Activated naive CD4-positive, alpha-beta T cell treated with anti-CD3 and anti-CD28 coated beads for 36 hours (primary cell): ENCODE measurements around the gene ADD1. TPM values are rescaled to one million over a fixed set of nuclear protein-coding genes. Genes with fewer than 3 reads are reported as not detected.
"Not testable (repeated sequence)": the region's sequence is repeated elsewhere in the genome, so short reads cannot be mapped to it uniquely, and the experiment has no call there.

Experiments
- CTCF ChIA-PET: fragments of 350-600 bp; sonication (Branson Sonifier 250); formaldehyde crosslinking; loops from one replicate; lab custom pipeline; 2021; ENCODE audit warnings: antibody characterized with exemption; lab: Charles Lee
- DNase-seq: peaks from one replicate; pipeline ENCODE4 v3.0.0-alpha.2; 2020
- H3K27ac Mint-ChIP-seq: one replicate; pipeline ENCODE4 v1.8.0; 2021; ENCODE audit warnings: mild to moderate bottlenecking, mixed read lengths
- H3K27me3 Mint-ChIP-seq: one replicate; pipeline ENCODE4 v1.8.0; 2021; ENCODE audit warnings: low read depth, mixed read lengths
- H3K36me3 Mint-ChIP-seq: one replicate; pipeline ENCODE4 v1.8.0; 2021; ENCODE audit warnings: low read depth, mixed read lengths
- H3K4me1 Mint-ChIP-seq: one replicate; pipeline ENCODE4 v1.8.0; 2021; ENCODE audit warnings: low read depth, mixed read lengths
- H3K4me3 Mint-ChIP-seq: one replicate; pipeline ENCODE4 v1.8.0; 2021; ENCODE audit warnings: mild to moderate bottlenecking, moderate library complexity, mixed read lengths
- H3K9me3 Mint-ChIP-seq: one replicate; pipeline ENCODE4 v1.8.0; 2021; ENCODE audit warnings: mixed read lengths
- intact Hi-C: fragments of 100-400 bp; cut with micrococcal nuclease; formaldehyde crosslinking; loops from one replicate; pipeline ENCODE4 v1.15.1; 2023
- total RNA-seq, 2 experiments: library from RNA; stranded (reverse); gene quantifications; one replicate each; pipeline ENCODE4 v1.2.3, GENCODE V29; 2021

Gene ADD1
- total RNA-seq, 2 experiments from 2014 or later, result 165 TPM

DNA sequence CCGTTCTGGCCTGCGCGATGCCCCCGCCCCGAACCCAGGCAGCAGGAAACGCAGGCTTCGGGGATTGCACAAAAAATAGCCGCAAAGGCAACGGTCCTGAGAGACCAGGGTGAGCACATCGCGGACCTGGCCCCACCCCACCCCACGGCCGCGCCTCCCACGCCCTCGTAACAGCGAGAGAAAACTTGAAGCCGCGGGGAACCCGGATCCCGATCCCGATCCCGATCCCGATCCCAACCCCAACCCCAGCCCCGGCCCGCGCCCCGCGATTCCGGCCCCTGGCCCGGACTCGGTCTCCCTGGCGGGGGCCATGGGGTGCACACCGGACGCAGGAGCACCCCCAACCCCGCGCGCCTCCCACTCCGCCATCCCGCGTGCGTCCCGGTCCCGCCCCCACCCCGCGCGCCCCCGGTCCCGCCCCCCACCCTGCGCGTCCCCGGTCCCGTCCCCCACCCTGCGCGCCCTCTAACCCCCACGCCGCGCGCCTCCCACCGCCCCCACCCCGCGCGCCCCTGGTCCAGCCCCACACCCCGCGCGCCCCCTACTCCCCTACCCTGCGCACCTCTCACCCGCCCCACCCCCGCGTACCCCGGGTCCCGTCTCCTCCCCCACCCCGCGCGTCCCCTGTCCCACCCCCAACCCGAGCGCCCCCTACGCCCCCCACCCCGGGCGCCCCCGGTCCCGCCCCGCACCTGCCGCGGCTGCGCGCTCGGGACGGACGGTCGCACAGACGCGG is 90.6 kb downstream of the ADD1 start:
- CTCF ChIA-PET, result interaction anchor here (0.6 to 4.9 kb wide), 2 partner anchors 21 to 680 kb away, joined by 4 to 53 read pairs; no protein-coding TSS in a partner anchor
- H3K36me3 Mint-ChIP-seq, result peaks cover 27% of the 10 kb centered on the region
- peaks cover 52% of the 10 kb centered on the region for H3K4me1 Mint-ChIP-seq
- H3K9me3 Mint-ChIP-seq, result no peaks in the 10 kb centered on the region
- intact Hi-C loops, result loop anchor here (10.0 kb wide), 2 partner anchors 469 to 519 kb away; partner anchors contain the start of genes CFAP99, RNF4 and ZFYVE28
- H3K4me3 Mint-ChIP-seq, result peak overlapping the region; percentile 89
- peak; percentile 35 for DNase-seq
- H3K27me3 Mint-ChIP-seq, result no peaks in the 10 kb centered on the region
- no peak overlapping the region for H3K27ac Mint-ChIP-seq

GRCh38 chr4:2934813-2935761 is 91.4 kb downstream of the ADD1 start:
- H3K9me3 Mint-ChIP-seq, result no peaks in the 10 kb centered on the region
- peaks cover 29% of the 10 kb centered on the region for H3K36me3 Mint-ChIP-seq
- no peaks in the 10 kb centered on the region for H3K27me3 Mint-ChIP-seq
- peak; percentile 97 for DNase-seq
- CTCF ChIA-PET, result interaction anchor here (0.6 to 4.9 kb wide), 12 partner anchors 10 to 681 kb away, joined by 3 to 53 read pairs (median 3); no protein-coding TSS in a partner anchor
- H3K4me1 Mint-ChIP-seq, result peaks cover 57% of the 10 kb centered on the region
- intact Hi-C loops, result loop anchor here (1.0 to 10.0 kb wide), 4 partner anchors 91 to 520 kb away; partner anchors contain the start of genes CFAP99, FAM193A, RNF4 and ZFYVE28
- H3K4me3 Mint-ChIP-seq, result peak overlapping the region; percentile 89
- H3K27ac Mint-ChIP-seq, result peak overlapping the region; percentile 96

DNA sequence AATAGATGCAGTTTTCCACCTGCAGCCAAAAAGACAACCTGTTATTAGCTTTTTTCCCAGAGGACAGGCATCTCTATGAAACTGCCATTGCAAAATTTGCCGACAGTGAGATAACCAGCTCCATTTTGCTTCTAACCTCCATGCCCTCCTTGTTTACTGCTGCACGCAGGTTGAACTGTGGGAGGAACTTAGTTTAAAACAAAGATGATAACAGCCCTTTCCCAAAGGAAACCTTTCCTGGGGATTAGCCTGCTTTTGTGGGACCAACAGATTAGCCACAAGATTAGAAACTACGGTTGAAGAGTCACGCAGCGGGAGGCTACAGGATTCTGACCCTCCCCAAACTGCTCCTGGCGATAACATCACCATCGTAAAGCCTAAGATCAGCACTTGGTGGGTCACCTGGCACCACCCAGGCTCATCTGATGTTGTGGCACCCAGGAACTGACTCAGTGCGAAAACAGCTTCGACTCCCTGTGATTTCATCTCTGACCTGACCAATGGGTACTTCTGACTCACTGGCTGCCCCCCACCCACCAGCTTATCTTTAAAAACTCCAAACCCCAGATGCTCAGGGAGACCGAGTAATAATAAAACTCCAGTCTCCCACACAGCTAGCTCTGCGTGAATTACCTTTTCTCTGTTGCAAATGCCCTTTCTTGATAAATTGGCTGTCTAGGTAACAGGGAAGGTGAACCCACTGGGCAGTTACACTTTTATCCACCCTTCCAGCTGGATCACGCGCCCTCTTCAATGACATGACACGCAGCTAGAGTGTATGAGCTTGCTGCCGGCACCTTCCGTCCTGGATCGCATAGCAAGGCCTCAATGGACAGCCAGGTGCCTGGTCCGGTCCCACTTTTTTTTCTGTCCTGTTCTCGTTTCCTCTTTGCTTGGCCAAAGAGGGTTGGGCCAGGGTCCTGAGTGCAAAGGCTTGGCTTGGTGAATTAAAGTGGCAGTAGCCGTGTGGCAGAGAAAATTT is 92.4 kb downstream of the ADD1 start:
- peaks cover 58% of the 10 kb centered on the region for H3K4me1 Mint-ChIP-seq
- DNase-seq, result peak; percentile 84

GRCh38 chr4:2936773-2937145 is 93.1 kb downstream of the ADD1 start:
- Mint-ChIP-seq H3K36me3 (peaks cover 30% of the 10 kb centered on the region), H3K9me3 (no peaks in the 10 kb centered on the region), H3K27me3 (no peaks in the 10 kb centered on the region), H3K4me1 (peaks cover 56% of the 10 kb centered on the region), H3K4me3 (peak overlapping the region; percentile 89), H3K27ac (peak overlapping the region; percentile 96)
- peak; percentile 73 for DNase-seq
- CTCF ChIA-PET, result interaction anchor here (1.4 to 4.9 kb wide), 3 partner anchors 12 to 18 kb away, joined by 3 to 53 read pairs (median 3); no protein-coding TSS in a partner anchor
- intact Hi-C loops, result loop anchor here (1.0 to 10.0 kb wide), 7 partner anchors 18 to 522 kb away; partner anchors contain the start of genes CFAP99, FAM193A, RNF4 and ZFYVE28

More for the DNA sequence above, 92.4 kb downstream of the ADD1 start:
- peaks cover 32% of the 10 kb centered on the region for H3K36me3 Mint-ChIP-seq
- H3K27ac Mint-ChIP-seq, result peak overlapping the region; percentile 96
- H3K9me3 Mint-ChIP-seq, result no peaks in the 10 kb centered on the region
- intact Hi-C loops, result loop anchor here (1.0 to 10.0 kb wide), 8 partner anchors 18 to 521 kb away; partner anchors contain the start of genes CFAP99, FAM193A, RNF4 and ZFYVE28
- CTCF ChIA-PET, result interaction anchor here (0.7 to 4.9 kb wide), 11 partner anchors 11 to 172 kb away, joined by 3 to 53 read pairs (median 3); no protein-coding TSS in a partner anchor
- no peaks in the 10 kb centered on the region for H3K27me3 Mint-ChIP-seq
- peak overlapping the region; percentile 89 for H3K4me3 Mint-ChIP-seq

- CTCF ChIA-PET, result interaction anchor here (4.9 kb wide), 1 partner anchor 17 kb away, joined by 53 read pairs; no protein-coding TSS in a partner anchor
- H3K36me3 Mint-ChIP-seq, result peaks cover 34% of the 10 kb centered on the region
- intact Hi-C loops, result loop anchor here (5.0 to 10.0 kb wide), 3 partner anchors 400 to 523 kb away; partner anchors contain the start of genes CFAP99, FAM193A, RNF4 and ZFYVE28
Measured at GRCh38 chr4:2937146-2937857, 93.7 kb downstream of the ADD1 start.

GRCh38 chr4:2937986-2938385 is 94.3 kb downstream of the ADD1 start:
- no peaks in the 10 kb centered on the region for H3K9me3 Mint-ChIP-seq
- peaks cover 44% of the 10 kb centered on the region for H3K4me1 Mint-ChIP-seq
- intact Hi-C loops, result loop anchor here (5.0 to 10.0 kb wide), 3 partner anchors 401 to 523 kb away; partner anchors contain the start of genes CFAP99, FAM193A, RNF4 and ZFYVE28
- no peak for DNase-seq
- H3K4me3 Mint-ChIP-seq, result no peak overlapping the region
- CTCF ChIA-PET, result interaction anchor here (4.9 kb wide), 1 partner anchor 17 kb away, joined by 53 read pairs; no protein-coding TSS in a partner anchor
- H3K27ac Mint-ChIP-seq, result peak overlapping the region; percentile 96
- no peaks in the 10 kb centered on the region for H3K27me3 Mint-ChIP-seq
- H3K36me3 Mint-ChIP-seq, result peaks cover 38% of the 10 kb centered on the region

More at GRCh38 chr4:2937146-2937857, 93.7 kb downstream of the ADD1 start:
- Mint-ChIP-seq H3K4me1 (peaks cover 51% of the 10 kb centered on the region), H3K9me3 (no peaks in the 10 kb centered on the region), H3K4me3 (peak overlapping the region; percentile 89), H3K27me3 (no peaks in the 10 kb centered on the region), H3K27ac (peak overlapping the region; percentile 96)
- DNase-seq, result no peak

DNA sequence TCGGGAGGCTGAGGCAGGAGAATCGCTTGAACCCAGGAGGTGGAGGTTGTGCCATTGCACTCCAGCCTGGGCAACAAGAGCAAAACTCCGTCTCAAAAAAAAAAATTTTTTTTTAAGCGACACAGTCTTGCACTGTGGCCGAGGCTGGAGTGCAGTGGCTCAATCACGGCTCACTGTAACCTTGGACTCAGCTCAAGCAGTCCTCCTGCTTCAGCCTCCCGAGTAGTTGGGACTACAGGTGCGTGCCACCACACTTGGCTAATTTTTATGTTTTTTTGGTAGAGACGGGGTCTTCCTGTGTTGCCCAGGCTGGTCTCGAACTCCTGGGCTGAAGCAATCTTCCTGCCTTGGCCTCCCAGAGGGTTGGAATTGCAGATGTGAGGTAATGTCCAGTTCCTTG is 94.8 kb downstream of the ADD1 start:
- peaks cover 40% of the 10 kb centered on the region for H3K4me1 Mint-ChIP-seq
- not testable (repeated sequence) for H3K9me3 Mint-ChIP-seq
- CTCF ChIA-PET, result interaction anchor here (4.9 kb wide), 1 partner anchor 16 kb away, joined by 53 read pairs; no protein-coding TSS in a partner anchor

DNA sequence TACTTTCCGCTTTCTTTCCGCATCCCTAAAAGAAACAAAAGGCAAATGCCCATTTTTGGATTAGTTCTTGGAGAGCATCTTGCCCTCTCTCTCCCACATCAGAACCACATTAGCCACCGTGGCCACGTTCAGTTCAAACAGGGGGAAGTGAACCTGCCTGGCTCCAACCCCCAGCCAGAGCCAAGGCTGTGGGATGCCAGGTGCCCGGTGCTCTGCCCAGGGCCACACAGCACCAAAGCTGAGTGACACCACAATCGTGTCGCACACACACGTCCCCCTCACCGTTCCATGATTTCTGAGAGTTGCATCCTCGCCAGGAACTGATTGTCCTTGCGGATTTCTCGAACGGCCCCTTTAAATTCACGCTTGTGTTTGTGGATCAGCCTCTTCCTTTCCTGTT is 95.3 kb downstream of the ADD1 start:
- Mint-ChIP-seq H3K4me1 (peaks cover 39% of the 10 kb centered on the region), H3K27me3 (no peaks in the 10 kb centered on the region), H3K27ac (peak overlapping the region; percentile 72), H3K4me3 (no peak overlapping the region), H3K36me3 (peaks cover 40% of the 10 kb centered on the region), H3K9me3 (no peaks in the 10 kb centered on the region)
- no peak for DNase-seq
- intact Hi-C loops, result loop anchor here (5.0 to 10.0 kb wide), 3 partner anchors 402 to 524 kb away; partner anchors contain the start of genes CFAP99, FAM193A, RNF4 and ZFYVE28
- CTCF ChIA-PET, result interaction anchor here (4.9 kb wide), 1 partner anchor 16 kb away, joined by 53 read pairs; no protein-coding TSS in a partner anchor

More for the DNA sequence above, 94.8 kb downstream of the ADD1 start:
- H3K4me3 Mint-ChIP-seq, H3K27me3 Mint-ChIP-seq, DNase-seq: not testable (repeated sequence)
- intact Hi-C loops, result loop anchor here (5.0 to 10.0 kb wide), 3 partner anchors 401 to 524 kb away; partner anchors contain the start of genes CFAP99, FAM193A, RNF4 and ZFYVE28
- Mint-ChIP-seq H3K27ac (peak overlapping the region; percentile 96), H3K36me3 (peaks cover 37% of the 10 kb centered on the region)

- CTCF ChIA-PET, result interaction anchor here (4.9 kb wide), 1 partner anchor 15 kb away, joined by 53 read pairs; no protein-coding TSS in a partner anchor
- Mint-ChIP-seq H3K4me1 (peaks cover 39% of the 10 kb centered on the region), H3K9me3 (no peaks in the 10 kb centered on the region), H3K27ac (peak overlapping the region; percentile 72), H3K36me3 (peaks cover 44% of the 10 kb centered on the region), H3K27me3 (no peaks in the 10 kb centered on the region), H3K4me3 (no peak overlapping the region)
- intact Hi-C loops, result loop anchor here (5.0 to 10.0 kb wide), 3 partner anchors 402 to 525 kb away; partner anchors contain the start of genes CFAP99, FAM193A, RNF4 and ZFYVE28
- no peak for DNase-seq
Measured at GRCh38 chr4:2939383-2940243, 96.0 kb downstream of the ADD1 start.
